GM12891 (cell line): Measurements from ENCODE around the gene CFAP46.
"Not testable (repeated sequence)": the region's sequence is repeated elsewhere in the genome, so short reads cannot be mapped to it uniquely, and the experiment has no call there.

Experiments
- DNase-seq: peaks from one replicate; pipeline ENCODE4 v3.0.0; 2011; ENCODE audit warnings: low spot score; ENCODE audit not compliant: insufficient read length
- FAIRE-seq: peaks from 2 replicates; lab custom pipeline; 2011; peaks lifted over from hg19 to GRCh38; lab: Jason Lieb, UNC
- PAX5 ChIP-seq: IDR thresholded peaks from 2 replicates; pipeline ENCODE4 v1.6.1; 2011; ENCODE audit warnings: low read length, moderate library complexity, mild to moderate bottlenecking; ENCODE audit not compliant: insufficient read depth, severe bottlenecking
- POLR2A ChIP-seq: IDR thresholded peaks from 2 replicates; pipeline ENCODE4 v1.6.1; 2011; ENCODE audit warnings: low read depth, low read length, control low read depth
- POLR2AphosphoS5 ChIP-seq: IDR thresholded peaks from 2 replicates; pipeline ENCODE4 v1.6.1; 2011; ENCODE audit warnings: low read depth, low read length, control low read depth
- POU2F2 ChIP-seq: IDR thresholded peaks from 2 replicates; pipeline ENCODE4 v1.6.1; 2011; ENCODE audit warnings: low read depth, mild to moderate bottlenecking, control low read depth, low read length, moderate library complexity
- SPI1 ChIP-seq: IDR thresholded peaks from 2 replicates; pipeline ENCODE4 v1.6.1; 2011; ENCODE audit warnings: low read depth, low read length, control low read depth
- TAF1 ChIP-seq: IDR thresholded peaks from 2 replicates; pipeline ENCODE4 v1.6.1; 2011; ENCODE audit warnings: low read depth, low read length, control low read depth

CFAP46 gene

GRCh38 chr10:132900211-132900756, 42.1 kb downstream of the CFAP46 start:
- no peak for FAIRE-seq

DNA sequence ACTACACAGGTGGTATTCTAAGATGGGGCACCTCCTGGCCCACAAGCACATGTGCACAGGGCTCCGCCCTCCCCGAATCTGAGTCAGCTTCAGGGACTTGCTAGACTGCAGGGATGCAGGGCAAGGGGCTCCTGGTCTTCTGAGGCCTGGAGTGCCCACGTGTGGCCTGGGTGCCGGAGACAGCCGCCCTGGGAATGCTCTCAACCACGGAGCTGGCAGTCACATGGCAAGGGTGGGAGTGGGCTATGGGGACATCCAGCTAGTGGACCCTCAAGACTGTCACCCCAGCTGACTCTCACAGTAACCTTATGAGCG, 42.7 kb downstream of the CFAP46 start:
- DNase-seq (no peak), FAIRE-seq (no peak)
- TF ChIP-seq SPI1, result no peak

More at GRCh38 chr10:132900211-132900756, 42.1 kb downstream of the CFAP46 start:
- TF ChIP-seq POLR2A, result no peak
- no peak for TF ChIP-seq PAX5
- no peak for TF ChIP-seq POU2F2
- no peak for TF ChIP-seq POLR2AphosphoS5
- TF ChIP-seq SPI1, result no peak
- TF ChIP-seq TAF1, result no peak
- DNase-seq, result no peak

DNA sequence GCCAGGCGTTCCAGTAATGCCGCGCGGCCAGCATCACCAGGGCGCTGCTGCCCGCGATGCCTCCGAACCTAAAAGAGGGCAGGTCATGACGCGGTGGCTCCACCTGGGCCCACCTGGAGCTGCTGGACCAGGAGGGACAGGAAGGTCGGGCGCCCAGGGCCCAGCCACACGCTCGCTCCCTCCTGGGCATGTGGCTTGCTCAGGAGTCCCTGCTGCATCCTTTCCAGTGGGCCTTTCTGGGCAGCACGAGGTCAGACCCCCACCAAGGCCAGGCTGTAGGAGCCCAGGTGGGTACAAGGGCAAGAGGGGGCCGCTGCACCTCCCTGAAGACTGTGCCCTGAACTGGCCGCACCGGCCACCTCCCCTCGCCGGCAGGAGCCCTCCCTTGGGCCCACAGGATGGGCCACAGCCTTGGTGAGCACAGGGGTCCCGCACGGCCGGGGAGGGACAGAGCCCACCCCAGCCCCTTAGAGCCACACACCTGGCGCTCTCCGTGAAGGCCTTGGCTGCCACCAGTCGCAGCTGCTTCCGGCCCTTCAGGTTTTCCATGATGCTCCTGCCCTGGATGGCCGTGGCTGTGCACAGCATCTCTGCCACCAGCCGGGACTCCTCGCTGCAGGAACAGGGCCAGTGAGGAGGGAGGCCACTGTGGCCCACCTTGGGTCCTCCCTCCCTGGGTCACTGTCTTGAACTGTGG, 43.2 kb downstream of the CFAP46 start:
- DNase-seq (no peak), FAIRE-seq (no peak)
- TF ChIP-seq POU2F2 (no peak), PAX5 (no peak), SPI1 (no peak), POLR2AphosphoS5 (no peak), TAF1 (no peak), POLR2A (no peak)

DNA sequence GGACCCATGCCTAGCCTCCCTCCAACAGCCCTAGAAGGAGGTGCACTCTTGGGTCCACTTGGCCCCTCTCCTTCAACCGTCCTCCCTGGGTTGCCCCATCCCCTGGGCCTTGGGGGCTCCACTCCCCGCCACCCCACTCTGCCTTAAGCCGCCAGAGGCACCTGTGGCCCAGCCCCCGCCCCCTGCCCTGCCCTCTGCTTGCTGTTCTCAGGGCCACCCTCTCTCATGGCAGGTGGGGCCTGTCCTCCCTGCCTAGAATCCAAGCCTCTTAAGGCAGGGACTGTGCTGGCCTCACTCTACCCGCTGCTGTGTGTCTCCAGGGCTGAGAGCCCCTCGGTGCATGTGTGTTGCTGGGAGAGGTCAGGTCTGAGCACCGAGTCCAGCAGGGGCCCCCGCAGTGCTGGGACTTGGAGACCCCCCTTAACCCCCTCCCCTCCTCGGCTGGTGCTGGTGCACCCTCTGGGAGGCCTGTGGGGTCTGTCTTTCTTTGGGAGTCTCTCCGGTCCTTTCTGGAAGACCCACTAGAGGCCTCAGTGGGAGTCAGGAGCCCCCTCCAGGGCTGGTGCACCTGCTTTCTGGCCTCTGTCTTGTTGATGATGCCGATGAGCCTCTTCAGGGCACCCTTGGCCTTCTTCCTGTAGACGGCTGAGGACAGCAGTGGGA, 43.8 kb downstream of the CFAP46 start:
- FAIRE-seq, result no peak
- TF ChIP-seq POLR2AphosphoS5 (no peak), POU2F2 (no peak), SPI1 (no peak), POLR2A (no peak), PAX5 (no peak), TAF1 (no peak)
- no peak for DNase-seq

- TF ChIP-seq POLR2A (no peak), PAX5 (no peak), SPI1 (no peak), POU2F2 (no peak), TAF1 (no peak), POLR2AphosphoS5 (no peak)
- no peak for FAIRE-seq
- no peak for DNase-seq
These were observed 44.6 kb downstream of the CFAP46 start for GRCh38 chr10:132897516-132898381.

GRCh38 chr10:132893786-132894185, 48.6 kb downstream of the CFAP46 start:
- not testable (repeated sequence) for DNase-seq, FAIRE-seq

DNA sequence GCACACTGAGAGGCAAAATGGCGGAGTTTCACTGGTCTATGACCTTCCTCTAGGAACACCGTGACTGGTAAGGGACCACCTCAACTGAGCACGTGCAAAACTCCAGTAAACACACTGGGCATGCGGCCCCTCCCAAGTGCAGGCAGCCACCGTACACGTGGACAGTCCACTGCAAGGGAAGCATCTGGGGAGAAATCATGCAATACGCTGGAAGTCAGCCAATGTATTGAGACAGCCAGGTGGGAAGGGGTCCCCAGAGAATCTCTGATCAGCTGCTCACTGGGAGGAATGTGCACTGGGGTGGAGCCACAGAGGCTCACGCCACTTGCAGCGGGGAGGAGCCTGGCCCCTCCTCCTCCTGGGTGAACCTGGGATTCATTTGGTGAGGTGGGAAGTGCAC, 49.3 kb downstream of the CFAP46 start:
- no peak for TF ChIP-seq PAX5
- TF ChIP-seq POLR2A, result no peak
- no peak for TF ChIP-seq POU2F2
- no peak for TF ChIP-seq POLR2AphosphoS5
- no peak for TF ChIP-seq TAF1
- TF ChIP-seq SPI1, result no peak
- no peak for DNase-seq
- FAIRE-seq, result no peak

DNA sequence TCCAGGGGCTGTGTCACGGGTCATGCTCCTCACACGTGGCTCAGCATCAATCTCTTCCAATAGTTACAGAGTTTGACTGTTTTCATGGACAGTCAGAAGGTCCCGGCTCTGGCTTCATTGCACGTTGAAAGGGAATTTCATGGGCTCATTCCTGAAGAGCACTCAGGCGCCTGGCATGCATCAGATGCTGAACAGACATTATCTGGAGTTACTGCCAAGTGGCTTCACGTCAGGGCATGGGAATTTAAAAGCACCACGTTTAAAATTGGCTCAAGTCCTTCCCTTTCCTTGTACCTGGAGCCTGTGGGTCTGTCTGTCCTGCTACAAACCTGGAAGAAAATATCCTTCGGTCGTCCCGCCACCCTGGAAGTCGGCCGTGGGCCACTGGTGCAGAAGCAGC, 50.4 kb downstream of the CFAP46 start:
- TF ChIP-seq TAF1, result no peak
- no peak for TF ChIP-seq SPI1
- TF ChIP-seq POU2F2, result no peak
- no peak for TF ChIP-seq POLR2A
- TF ChIP-seq POLR2AphosphoS5, result no peak
- TF ChIP-seq PAX5, result no peak
- FAIRE-seq, result no peak
- DNase-seq, result no peak

GRCh38 chr10:132891368-132891767, 51.0 kb downstream of the CFAP46 start:
- DNase-seq (no peak), FAIRE-seq (no peak)
- TF ChIP-seq SPI1, result no peak
- no peak for TF ChIP-seq TAF1
- TF ChIP-seq PAX5, result no peak
- TF ChIP-seq POU2F2, result no peak
- TF ChIP-seq POLR2A, result no peak
- no peak for TF ChIP-seq POLR2AphosphoS5

GRCh38 chr10:132890301-132890700, 52.1 kb downstream of the CFAP46 start:
- FAIRE-seq (no peak), DNase-seq (no peak)
- TF ChIP-seq POLR2AphosphoS5 (no peak), SPI1 (no peak), POLR2A (no peak), POU2F2 (no peak), TAF1 (no peak), PAX5 (no peak)
